Heart right ventricle (tissue), 16 donors: ENCODE data around the gene FOXO3. TPM values are rescaled to one million over a fixed set of nuclear protein-coding genes. Genes with fewer than 3 reads are reported as not detected.

ENCODE experiments used
- ATAC-seq, 8 donors: fragments of 200-7000 bp; cut with Tn5 transposase; one replicate each; pipeline ENCODE4 v1.9.1; 2020; ENCODE audit warnings: mild to moderate bottlenecking in 8 of 8, moderate library complexity in 8 of 8, moderate number of reproducible peaks in 1 of 8
- DNase-seq, 2 donors: peaks; one replicate each; pipeline ENCODE4 v3.0.0-alpha.2; 2020
- H3K27ac ChIP-seq, 10 donors: fragments of 200-600 bp; sonication (generic) in 2 of 10; one replicate each; pipeline versions ENCODE4 v1.5.0 to v1.8.0; 2020 to 2022; ENCODE audit warnings: mild to moderate bottlenecking in 3 of 10
- H3K27me3 ChIP-seq, 7 donors: fragments of 200-600 bp; one replicate each; pipeline ENCODE4 v1.8.0; 2021 to 2022; ENCODE audit warnings: mild to moderate bottlenecking in 2 of 7
- H3K36me3 ChIP-seq, 9 donors: fragments of 200-600 bp; sonication (generic) in 1 of 9; one replicate each; pipeline versions ENCODE4 v1.5.0 to v1.8.0; 2020 to 2022; ENCODE audit warnings: mild to moderate bottlenecking in 2 of 9
- H3K4me1 ChIP-seq, 9 donors: fragments of 200-600 bp; sonication (generic) in 1 of 9; one replicate each; pipeline versions ENCODE4 v1.5.0 to v1.8.0; 2020 to 2022; ENCODE audit warnings: mild to moderate bottlenecking in 4 of 9
- H3K4me3 ChIP-seq, 10 donors: fragments of 200-600 bp; sonication (generic) in 2 of 10; one replicate each; pipeline versions ENCODE4 v1.5.0 to v1.8.0; 2020 to 2022; ENCODE audit warnings: mild to moderate bottlenecking in 7 of 10, moderate library complexity in 2 of 10
- H3K9me3 ChIP-seq, 11 donors: fragments of 200-600 bp in 10 of 11; sonication (generic) in 2 of 11; one replicate each; pipeline versions ENCODE4 v1.5.0 to v1.8.0; 2013 to 2022; ENCODE audit warnings: mild to moderate bottlenecking in 2 of 11, control low read depth in 1 of 11, moderate library complexity in 1 of 11
- CTCF ChIP-seq, 9 donors: fragments of 200-600 bp; sonication (generic) in 2 of 9; IDR thresholded peaks; one replicate each; pipeline versions ENCODE4 v1.5.0 to v1.8.0; 2021 to 2022; ENCODE audit warnings: antibody characterized with exemption in 9 of 9, mild to moderate bottlenecking in 5 of 9, moderate library complexity in 1 of 9
- WGBS, 2 donors: extraction: QIAGEN DNeasy Blood & Tissue Kit; methylation state at CpG; one replicate each; pipeline ENCODE4 v1.1.7; 2013; ENCODE audit warnings: inconsistent platforms in 1 of 2; 5-methylcytosine and 5-hydroxymethylcytosine counted together
- intact Hi-C, 10 donors: fragments of 100-400 bp; cut with DNase I; formaldehyde crosslinking; loops; one replicate each; pipeline versions ENCODE4 v1.11.1 to v1.14.2; 2022
- polyA plus RNA-seq, 2 donors: library from polyadenylated mRNA; stranded (reverse); fragments of 200-250 nt; gene quantifications; one replicate each; pipeline ENCODE4 v1.2.3, GENCODE V29; 2013
- total RNA-seq, 10 donors: library from RNA; stranded (reverse); fragmentation: NEBNext Ultra II Directional in 3 of 10; extraction: Animal tissue kit (Norgen Biotek cat#: 25700) in 3 of 10; gene quantifications; one replicate each; pipeline versions ENCODE4 v1.2.1 to v1.2.4, GENCODE V29; 2021 to 2023
- donor health status: Arrhythmogenic right ventricular cardiomyopathy.
- donor health status: ischemic (EF 13 %, LVEDD 7.1; RV severe dilation, severe dysfunction).
- donor health status: healthy with polysubstance abuse.
- donor health status: DM: no; HTN: yes; CAD: no.
- donor health status: DM: no; HTN: no; CAD: no.
- donor health status: ischemic (EF 25% LVEDD 6.9; RV normal size, moderate dysfunction).
- donor health status: ischemic (EF 25% LVEDD 5.7; RV mildly dilated, moderate dysfunction).
- donor health status: healthy.
- donor health status: DM: yes; HTN: yes; CAD: no.
- donor health status: Ischemic cardiomyopathy.
- donor health status: ischemic (EF 35%, LVEDD 5.7; RV mildly dilated, moderate dysfunction).
- donor health status: nonischemic (EF 11% LVEDD 7.7; RV severe dilation, severe dysfunction).
- donor health status: DM: yes; HTN: yes; CAD: no.
- donor health status: PGD.
- donor health status: ischemic (EF 29% LVEDD 5.4; RV normal size, mild dysfunction).
- donor health status: nonischemic (EF 23%, LVEDD 6.1; RV moderate dilation, normal function).

Gene FOXO3
- total and polyA plus RNA-seq, 12 donors = 16.8 to 52.6 (median 37.0) TPM

GRCh38 chr6:108549741-108550140 lies 11.0 kb upstream of the FOXO3 start:
- H3K9me3 ChIP-seq = no peaks in the 10 kb centered on the region
- H3K36me3 ChIP-seq = no peaks in the 10 kb centered on the region
- intact Hi-C loops = loop anchor here in 3 of 10 donors (10.0 kb wide), 3 partner anchors 525 to 845 kb away; partner anchors contain the start of gene CD164 (in 1 of the 3)
- no peak for DNase-seq
- ATAC-seq = peak in 1 of 8 donors; percentile 28
- H3K4me1 ChIP-seq = peaks cover 0 to 6% (median 0%) of the 10 kb centered on the region in 9 donors
- no peaks in the 10 kb centered on the region for H3K27me3 ChIP-seq
- no peak for TF ChIP-seq CTCF (IDR thresholded peaks at IDR 0.05)
- peak overlapping the region in 2 of 10 donors; percentile 12 to 38 for H3K27ac ChIP-seq
- no peak overlapping the region for H3K4me3 ChIP-seq
- WGBS, 2 donors = 76 to 87% methylated on average over 3 of the region's 3 CpGs

- intact Hi-C loops = loop anchor here in 1 of 10 donors (10.0 kb wide), 1 partner anchor 835 kb away; the partner anchor contains the start of gene CD164
- peak overlapping the region in 1 of 10 donors; percentile 38 for H3K27ac ChIP-seq
- no peak overlapping the region for H3K4me3 ChIP-seq
- H3K4me1 ChIP-seq = peaks cover 0 to 11% (median 0%) of the 10 kb centered on the region in 9 donors
- no peaks in the 10 kb centered on the region for H3K9me3 ChIP-seq
- ATAC-seq (no peak), DNase-seq (no peak)
- 49 to 56% methylated on average over 3 of the region's 3 CpGs for WGBS, 2 donors
- H3K27me3 ChIP-seq = no peaks in the 10 kb centered on the region
- TF ChIP-seq CTCF (IDR thresholded peaks at IDR 0.05) = no peak
- H3K36me3 ChIP-seq = no peaks in the 10 kb centered on the region
These were observed 10.5 kb upstream of the FOXO3 start for GRCh38 chr6:108550256-108550655.

DNA sequence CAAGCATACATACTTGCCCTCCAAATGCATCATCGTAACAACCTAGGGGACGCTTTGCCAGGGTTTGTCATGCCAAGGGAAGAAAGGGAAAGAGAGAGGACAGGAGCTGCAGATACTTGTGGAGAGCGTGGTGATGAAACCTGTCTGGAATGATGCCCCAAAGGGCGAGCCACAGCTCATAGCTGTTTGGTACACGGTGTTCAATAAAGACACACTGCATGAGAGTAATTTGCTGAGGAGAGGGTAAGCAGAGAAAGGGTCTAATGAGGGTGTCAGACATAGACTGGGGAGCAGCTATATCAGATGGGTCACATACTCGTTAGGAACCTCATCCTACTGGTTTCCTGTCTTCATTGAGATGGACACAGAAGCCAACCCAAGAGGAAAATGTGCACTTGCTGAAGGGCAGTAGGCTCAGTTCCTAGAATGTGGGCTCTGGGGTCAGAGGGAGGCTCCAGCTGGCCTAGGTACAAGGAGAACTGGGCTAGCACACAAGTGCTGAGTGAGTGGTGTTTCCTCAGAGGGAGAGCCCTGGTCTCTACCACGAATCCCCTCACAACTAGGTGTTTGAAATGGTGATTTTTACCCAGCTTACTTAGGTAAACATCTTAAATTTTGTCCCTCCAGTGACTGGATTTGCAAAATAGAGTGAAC lies 5.2 kb upstream of the FOXO3 start:
- DNase-seq (peak; percentile 27 to 52), ATAC-seq (peak in 3 of 8 donors; percentile 8 to 34 (median 25))
- 59 to 65% methylated on average over 7 of the region's 7 CpGs for WGBS, 2 donors
- Histone ChIP-seq H3K4me1 (peaks cover 0 to 30% (median 22%) of the 10 kb centered on the region in 9 donors), H3K27ac (peak overlapping the region in 8 of 10 donors; percentile 36 to 99 (median 58)), H3K36me3 (no peaks in the 10 kb centered on the region), H3K27me3 (no peaks in the 10 kb centered on the region), H3K9me3 (no peaks in the 10 kb centered on the region), H3K4me3 (no peak overlapping the region)
- no peak for TF ChIP-seq CTCF (IDR thresholded peaks at IDR 0.05)
- intact Hi-C loops = loop anchor here in 7 of 10 donors (5.0 to 10.0 kb wide), 6 partner anchors 227 to 829 kb away; partner anchors contain the start of genes CD164 (in 1 of the 7) and SESN1 (in 1 of the 7)

GRCh38 chr6:108556250-108556649 lies 4.5 kb upstream of the FOXO3 start:
- no peaks in the 10 kb centered on the region for H3K27me3 ChIP-seq
- H3K4me3 ChIP-seq = no peak overlapping the region
- no peak for DNase-seq
- H3K36me3 ChIP-seq = no peaks in the 10 kb centered on the region
- H3K9me3 ChIP-seq = no peaks in the 10 kb centered on the region
- no peak for ATAC-seq
- H3K27ac ChIP-seq = peak overlapping the region in 7 of 10 donors; percentile 36 to 99 (median 57)
- intact Hi-C loops = loop anchor here in 7 of 10 donors (5.0 to 10.0 kb wide), 6 partner anchors 226 to 829 kb away; partner anchors contain the start of genes CD164 (in 1 of the 7) and SESN1 (in 1 of the 7)
- peaks cover 0 to 30% (median 22%) of the 10 kb centered on the region in 9 donors for H3K4me1 ChIP-seq
- WGBS, 2 donors = 95 to 98% methylated on average over 5 of the region's 5 CpGs
- no peak for TF ChIP-seq CTCF (IDR thresholded peaks at IDR 0.05)
